SK-N-SH treated with all-trans-retinoic acid at 6 μM for 48 hours (cell line): ENCODE measurements around the gene PI16.
"Not testable (repeated sequence)": the region's sequence is repeated elsewhere in the genome, so short reads cannot be mapped to it uniquely, and the experiment has no call there.

Experiments used
- BACH2 ChIP-seq: fragments of 250-450 bp; sonication (Bioruptor Pico); IDR thresholded peaks from 2 replicates; pipeline ENCODE4 v1.9.0; 2021; ENCODE audit warnings: mild to moderate bottlenecking, borderline replicate concordance
- CSDC2 ChIP-seq: fragments of 250-450 bp; sonication (Bioruptor Pico); IDR thresholded peaks from 2 replicates; pipeline ENCODE4 v1.5.0; 2020; ENCODE audit warnings: mild to moderate bottlenecking, moderate library complexity
- ESRRG ChIP-seq: fragments of 250-450 bp; sonication (Bioruptor Pico); IDR thresholded peaks from 2 replicates; pipeline ENCODE4 v1.6.1; 2021; ENCODE audit warnings: mild to moderate bottlenecking
- GLIS3 ChIP-seq: fragments of 250-450 bp; sonication (Bioruptor Pico); IDR thresholded peaks from 2 replicates; pipeline ENCODE4 v1.5.0; 2020; ENCODE audit warnings: mild to moderate bottlenecking, moderate library complexity
- OSR1 ChIP-seq: fragments of 250-450 bp; sonication (Bioruptor Pico); IDR thresholded peaks from 2 replicates; pipeline ENCODE4 v1.8.0; 2022; ENCODE audit warnings: moderate library complexity, mild to moderate bottlenecking, inconsistent platforms
- RARB ChIP-seq: fragments of 250-450 bp; sonication (Bioruptor Pico); IDR thresholded peaks from 2 replicates; pipeline ENCODE4 v1.8.0; 2021; ENCODE audit warnings: mild to moderate bottlenecking, moderate library complexity
- TSHZ2 ChIP-seq: fragments of 250-450 bp; sonication (Bioruptor Pico); IDR thresholded peaks from 2 replicates; pipeline ENCODE4 v1.5.0; 2020; ENCODE audit warnings: mild to moderate bottlenecking, moderate library complexity
- ZFP3 ChIP-seq: fragments of 250-450 bp; sonication (Bioruptor Pico); IDR thresholded peaks from 2 replicates; pipeline ENCODE4 v1.5.0; 2020; ENCODE audit warnings: mild to moderate bottlenecking, moderate library complexity
- ZFP30 ChIP-seq: fragments of 450-650 bp; formaldehyde crosslinking; IDR thresholded peaks from 2 replicates; pipeline ENCODE4 v1.5.0; 2022; ENCODE audit warnings: mild to moderate bottlenecking, moderate library complexity
- ZNF70 ChIP-seq: fragments of 450-650 bp; formaldehyde crosslinking; IDR thresholded peaks from 2 replicates; pipeline ENCODE4 v1.5.0; 2020; ENCODE audit warnings: mild to moderate bottlenecking, moderate library complexity
- ZNF8 ChIP-seq: fragments of 450-650 bp; formaldehyde crosslinking; IDR thresholded peaks from 2 replicates; pipeline ENCODE4 v1.5.0; 2020; ENCODE audit warnings: mild to moderate bottlenecking, moderate library complexity
- TF ChIP-seq, protein P1 (sequence below): fragments of 250-450 bp; sonication (Bioruptor Pico); IDR thresholded peaks from 2 replicates; pipeline ENCODE4 v1.8.0; 2021; ENCODE audit warnings: low read depth, mild to moderate bottlenecking, moderate library complexity, borderline replicate concordance
- TF ChIP-seq, protein P2 (sequence below): fragments of 250-450 bp; sonication (Bioruptor Pico); IDR thresholded peaks from 2 replicates; pipeline ENCODE4 v1.5.1; 2020; ENCODE audit warnings: low read depth, mild to moderate bottlenecking, moderate library complexity
- TF ChIP-seq, protein P3 (sequence below): fragments of 250-450 bp; sonication (Bioruptor Pico); IDR thresholded peaks from 2 replicates; pipeline ENCODE4 v1.8.0; 2020; ENCODE audit warnings: mild to moderate bottlenecking, moderate library complexity, borderline replicate concordance

- not testable (repeated sequence) for TF ChIP-seq OSR1 (CRISPR knock-in tag); TSHZ2 (CRISPR knock-in tag); CSDC2 (CRISPR knock-in tag); RARB (CRISPR knock-in tag); ZNF70 (CRISPR knock-in tag); ZFP30; GLIS3; ZNF8; ZFP3; BACH2 (CRISPR knock-in tag); ESRRG (CRISPR knock-in tag)
- TF ChIP-seq, protein P1, sequence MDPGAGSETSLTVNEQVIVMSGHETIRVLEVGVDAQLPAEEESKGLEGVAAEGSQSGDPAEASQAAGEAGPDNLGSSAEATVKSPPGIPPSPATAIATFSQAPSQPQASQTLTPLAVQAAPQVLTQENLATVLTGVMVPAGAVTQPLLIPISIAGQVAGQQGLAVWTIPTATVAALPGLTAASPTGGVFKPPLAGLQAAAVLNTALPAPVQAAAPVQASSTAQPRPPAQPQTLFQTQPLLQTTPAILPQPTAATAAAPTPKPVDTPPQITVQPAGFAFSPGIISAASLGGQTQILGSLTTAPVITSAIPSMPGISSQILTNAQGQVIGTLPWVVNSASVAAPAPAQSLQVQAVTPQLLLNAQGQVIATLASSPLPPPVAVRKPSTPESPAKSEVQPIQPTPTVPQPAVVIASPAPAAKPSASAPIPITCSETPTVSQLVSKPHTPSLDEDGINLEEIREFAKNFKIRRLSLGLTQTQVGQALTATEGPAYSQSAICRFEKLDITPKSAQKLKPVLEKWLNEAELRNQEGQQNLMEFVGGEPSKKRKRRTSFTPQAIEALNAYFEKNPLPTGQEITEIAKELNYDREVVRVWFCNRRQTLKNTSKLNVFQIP (CRISPR knock-in tag): not testable (repeated sequence)
- TF ChIP-seq, protein P2, sequence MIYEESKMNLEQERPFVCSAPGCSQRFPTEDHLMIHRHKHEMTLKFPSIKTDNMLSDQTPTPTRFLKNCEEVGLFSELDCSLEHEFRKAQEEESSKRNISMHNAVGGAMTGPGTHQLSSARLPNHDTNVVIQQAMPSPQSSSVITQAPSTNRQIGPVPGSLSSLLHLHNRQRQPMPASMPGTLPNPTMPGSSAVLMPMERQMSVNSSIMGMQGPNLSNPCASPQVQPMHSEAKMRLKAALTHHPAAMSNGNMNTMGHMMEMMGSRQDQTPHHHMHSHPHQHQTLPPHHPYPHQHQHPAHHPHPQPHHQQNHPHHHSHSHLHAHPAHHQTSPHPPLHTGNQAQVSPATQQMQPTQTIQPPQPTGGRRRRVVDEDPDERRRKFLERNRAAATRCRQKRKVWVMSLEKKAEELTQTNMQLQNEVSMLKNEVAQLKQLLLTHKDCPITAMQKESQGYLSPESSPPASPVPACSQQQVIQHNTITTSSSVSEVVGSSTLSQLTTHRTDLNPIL (CRISPR knock-in tag): not testable (repeated sequence)
- TF ChIP-seq, protein P3, sequence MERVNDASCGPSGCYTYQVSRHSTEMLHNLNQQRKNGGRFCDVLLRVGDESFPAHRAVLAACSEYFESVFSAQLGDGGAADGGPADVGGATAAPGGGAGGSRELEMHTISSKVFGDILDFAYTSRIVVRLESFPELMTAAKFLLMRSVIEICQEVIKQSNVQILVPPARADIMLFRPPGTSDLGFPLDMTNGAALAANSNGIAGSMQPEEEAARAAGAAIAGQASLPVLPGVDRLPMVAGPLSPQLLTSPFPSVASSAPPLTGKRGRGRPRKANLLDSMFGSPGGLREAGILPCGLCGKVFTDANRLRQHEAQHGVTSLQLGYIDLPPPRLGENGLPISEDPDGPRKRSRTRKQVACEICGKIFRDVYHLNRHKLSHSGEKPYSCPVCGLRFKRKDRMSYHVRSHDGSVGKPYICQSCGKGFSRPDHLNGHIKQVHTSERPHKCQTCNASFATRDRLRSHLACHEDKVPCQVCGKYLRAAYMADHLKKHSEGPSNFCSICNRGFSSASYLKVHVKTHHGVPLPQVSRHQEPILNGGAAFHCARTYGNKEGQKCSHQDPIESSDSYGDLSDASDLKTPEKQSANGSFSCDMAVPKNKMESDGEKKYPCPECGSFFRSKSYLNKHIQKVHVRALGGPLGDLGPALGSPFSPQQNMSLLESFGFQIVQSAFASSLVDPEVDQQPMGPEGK: not testable (repeated sequence)
Observed at GRCh38 chr6:36941561-36941960, 13.0 kb upstream of the PI16 start.
